ENCODE data around the gene NLN.

DNA sequence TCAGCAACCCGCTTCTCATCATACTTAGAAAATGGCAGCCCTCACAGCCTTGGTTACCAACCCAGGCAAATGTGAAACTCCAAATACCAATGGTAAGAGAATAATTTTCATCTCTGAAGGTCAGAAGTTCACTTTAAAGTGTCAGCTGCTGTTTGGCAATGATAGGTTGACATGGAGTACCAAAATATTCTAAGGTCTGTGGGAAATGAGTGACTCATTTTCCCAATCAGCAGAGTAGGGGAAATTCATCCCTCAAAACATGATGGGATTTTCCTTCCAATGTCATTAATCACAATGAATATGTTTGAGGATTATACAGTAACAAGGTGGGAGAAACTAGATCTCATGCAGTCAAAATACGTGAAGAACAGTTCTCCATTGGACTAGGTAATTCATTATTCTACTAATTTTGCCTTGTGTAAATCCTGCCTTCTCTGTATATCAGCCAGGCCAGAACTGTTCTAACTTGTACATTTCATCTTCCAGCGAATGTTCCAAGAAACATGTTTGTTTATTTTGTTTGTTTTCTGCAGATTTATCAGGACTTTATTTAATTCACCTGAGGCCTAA lies 151.3 kb downstream of the NLN start:
- TF ChIP-seq GATA3 (IDR thresholded peaks at IDR 0.05; ENCODE audit: low read depth, low read length), result no peak
- no peak for TF ChIP-seq GATA2 (IDR thresholded peaks at IDR 0.05; ENCODE audit: low read depth, low read length)
